ENCODE measurements around the gene RYR2.

The RYR2 gene

GRCh38 chr1:237732657-237733056, 690.7 kb downstream of the RYR2 start:
- no peak for DNase-seq (ENCODE audit: low read depth in 2 of 2)

DNA sequence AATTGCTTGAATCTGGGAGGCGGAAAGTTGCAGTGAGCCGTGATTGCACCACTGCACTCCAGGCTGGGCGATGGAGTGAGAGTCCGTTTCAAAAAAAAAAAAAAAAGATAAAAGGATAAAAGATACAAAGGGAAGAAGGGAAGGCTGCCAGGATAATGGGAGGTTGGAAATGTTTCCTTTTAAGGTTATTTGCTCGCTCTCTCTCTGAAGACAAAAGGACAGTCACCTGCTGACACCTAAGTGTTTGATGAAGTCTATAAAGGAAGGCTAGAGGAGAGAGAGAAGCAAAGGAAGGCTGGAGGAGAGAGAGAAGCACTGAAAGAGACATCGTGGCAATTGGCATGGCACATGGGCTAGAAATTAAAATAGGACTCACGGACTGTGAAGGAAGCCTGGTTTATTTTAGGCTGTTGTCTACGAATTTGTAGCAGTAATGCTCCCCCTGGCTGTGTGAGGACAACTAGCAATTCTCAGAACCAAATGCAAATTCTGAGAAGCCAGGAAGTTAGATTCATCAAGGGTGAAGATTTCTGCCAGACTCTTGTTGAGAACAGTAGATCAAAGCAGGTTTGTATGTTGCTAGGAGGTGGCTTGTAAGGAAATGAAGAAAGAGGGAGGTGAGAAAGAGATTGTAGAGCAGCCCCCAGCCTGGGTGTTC, 694.5 kb downstream of the RYR2 start:
- DNase-seq (ENCODE audit: low read depth in 2 of 2): no peak

DNA sequence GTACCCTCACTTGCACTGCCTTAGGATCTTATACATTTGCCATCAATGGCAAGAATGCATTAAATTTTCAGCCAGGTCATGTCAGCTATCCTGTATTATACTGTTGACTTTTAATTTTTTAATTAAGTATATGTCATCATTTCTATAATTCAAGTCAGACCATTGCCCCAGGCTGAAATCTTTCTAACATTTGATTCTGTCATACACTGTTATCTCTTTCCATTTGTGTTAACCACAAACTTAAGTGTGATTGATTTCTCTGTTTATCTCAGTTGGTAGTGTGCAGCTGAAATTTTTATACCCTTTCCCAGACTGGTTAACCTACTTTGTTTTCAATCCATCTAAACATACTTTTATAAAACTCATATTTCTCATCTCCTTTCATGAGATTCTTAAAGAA, 695.5 kb downstream of the RYR2 start:
- DNase-seq (ENCODE audit: low read depth in 2 of 2): no peak

DNA sequence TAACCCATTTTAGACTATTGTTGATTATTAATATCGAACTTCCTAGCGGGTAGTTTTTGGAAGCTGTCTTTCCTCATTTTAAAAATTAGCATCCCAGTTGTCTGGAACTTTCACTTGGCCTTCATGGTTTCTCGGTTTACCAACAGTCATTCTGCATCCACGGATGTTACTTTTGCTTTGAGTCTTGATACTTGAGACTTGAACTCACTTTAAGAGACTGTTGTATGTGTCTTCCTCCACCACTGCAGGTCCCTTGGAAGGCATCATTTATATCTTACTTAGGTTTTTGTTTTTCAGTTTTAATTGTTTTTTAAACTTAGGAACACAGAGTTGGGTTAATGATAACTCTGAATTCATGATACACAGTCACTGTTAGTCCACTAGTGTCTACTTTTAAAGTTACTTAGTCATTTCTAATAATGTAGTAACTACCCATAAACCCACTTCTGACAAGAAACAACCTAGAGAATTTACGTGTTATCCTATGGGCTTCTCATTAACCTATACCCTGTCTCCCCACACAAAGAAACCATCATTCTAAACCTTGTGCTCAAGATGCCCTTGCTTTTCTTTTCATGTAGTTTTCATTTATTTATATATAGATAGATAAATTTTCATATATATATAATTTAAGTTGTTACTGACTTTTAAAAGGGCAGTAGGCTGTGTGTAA, 696.1 kb downstream of the RYR2 start:
- DNase-seq (ENCODE audit: low read depth in 2 of 2): no peak

DNA sequence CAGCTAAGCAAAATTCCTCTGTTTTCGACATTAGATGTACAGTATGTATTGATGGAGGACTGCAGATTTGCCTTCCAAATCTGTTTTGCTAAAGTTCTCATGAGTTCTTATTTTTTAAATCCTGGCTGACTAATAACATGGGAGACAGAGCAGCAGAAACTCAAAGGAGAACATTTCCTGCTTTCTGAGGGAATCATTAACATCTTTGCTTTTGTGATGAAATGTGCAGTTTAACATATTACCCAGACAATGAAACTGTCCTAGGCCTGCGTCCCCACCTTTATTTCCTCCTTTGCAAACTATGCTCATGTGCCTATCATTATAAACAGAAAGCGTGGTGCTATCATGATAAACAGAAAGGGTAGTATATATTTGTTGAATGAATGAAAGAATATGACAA, 698.9 kb downstream of the RYR2 start:
- DNase-seq (ENCODE audit: low read depth in 2 of 2): no peak

GRCh38 chr1:237745545-237745944, 703.6 kb downstream of the RYR2 start:
- DNase-seq (ENCODE audit: low read depth in 2 of 2): no peak

GRCh38 chr1:237748171-237748960, 706.4 kb downstream of the RYR2 start:
- DNase-seq (ENCODE audit: low read depth in 2 of 2): no peak

DNA sequence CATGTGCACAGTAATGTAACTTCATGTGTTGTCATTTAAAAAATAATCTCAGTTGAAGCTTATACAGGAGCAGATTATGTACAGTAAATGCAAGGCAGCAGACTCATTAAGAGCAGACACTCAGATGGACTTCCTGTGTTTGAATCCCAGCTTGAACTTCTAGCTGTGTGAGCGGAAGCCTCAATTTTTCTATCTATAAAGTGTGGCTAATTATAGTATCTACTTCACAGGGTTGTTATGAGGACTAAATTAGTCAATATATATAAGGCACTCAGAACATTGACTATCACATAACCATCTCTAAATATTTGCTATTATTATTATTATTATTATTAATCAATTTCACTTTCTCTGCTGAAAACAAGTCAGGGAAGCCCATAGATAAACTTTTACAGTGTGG, 707.1 kb downstream of the RYR2 start:
- no peak for DNase-seq (ENCODE audit: low read depth in 2 of 2)

DNA sequence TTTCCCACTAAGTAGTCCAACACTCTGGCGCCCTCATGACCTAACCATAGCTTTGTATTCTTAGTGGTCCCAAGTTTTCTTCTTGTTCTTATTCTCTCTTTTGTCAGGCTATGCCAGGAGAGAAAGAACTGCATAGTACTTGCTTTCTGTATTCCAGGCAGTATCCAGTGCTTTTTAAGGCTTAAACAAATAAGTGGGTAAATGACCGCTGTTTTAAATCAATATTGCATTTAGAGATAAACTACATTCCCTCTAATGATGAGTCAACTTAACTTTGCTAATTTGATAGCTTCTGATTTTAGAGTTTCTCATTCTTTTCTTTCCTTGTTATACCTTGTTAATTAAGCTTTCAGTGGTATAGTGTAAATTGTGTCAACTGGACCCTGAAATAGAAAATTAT, 709.1 kb downstream of the RYR2 start:
- no peak for DNase-seq (ENCODE audit: low read depth in 2 of 2)

- no peak for DNase-seq (ENCODE audit: low read depth in 2 of 2)
Measured at GRCh38 chr1:237754627-237755026, 712.6 kb downstream of the RYR2 start.

- DNase-seq (ENCODE audit: low read depth in 2 of 2): no peak
Measured at GRCh38 chr1:237756304-237756967, 714.5 kb downstream of the RYR2 start.

- no peak for DNase-seq (ENCODE audit: low read depth in 2 of 2)
Measured at GRCh38 chr1:237759377-237759776, 717.4 kb downstream of the RYR2 start.

- DNase-seq (ENCODE audit: low read depth in 2 of 2): no peak
Measured at GRCh38 chr1:237760951-237761350, 719.0 kb downstream of the RYR2 start.

DNA sequence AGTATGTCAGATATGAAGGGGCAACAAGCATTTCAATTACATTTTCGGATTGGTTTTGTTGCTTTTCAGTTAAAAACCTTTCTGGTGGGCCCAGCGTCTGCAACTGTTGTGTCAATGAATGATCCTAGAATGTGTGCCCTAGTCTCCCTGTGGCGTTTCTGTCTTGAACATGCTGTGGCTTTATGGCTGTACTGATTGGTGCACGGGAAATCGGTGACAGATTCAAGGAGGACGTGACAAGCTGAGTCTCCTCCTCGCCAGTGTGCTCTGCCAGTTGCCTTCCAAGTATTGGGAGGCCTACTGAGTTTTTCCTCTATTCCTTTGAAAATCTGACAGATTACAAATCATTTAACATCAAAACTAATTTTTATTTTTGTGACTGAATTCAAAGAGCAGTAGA, 721.2 kb downstream of the RYR2 start:
- DNase-seq (ENCODE audit: low read depth in 2 of 2): no peak

DNA sequence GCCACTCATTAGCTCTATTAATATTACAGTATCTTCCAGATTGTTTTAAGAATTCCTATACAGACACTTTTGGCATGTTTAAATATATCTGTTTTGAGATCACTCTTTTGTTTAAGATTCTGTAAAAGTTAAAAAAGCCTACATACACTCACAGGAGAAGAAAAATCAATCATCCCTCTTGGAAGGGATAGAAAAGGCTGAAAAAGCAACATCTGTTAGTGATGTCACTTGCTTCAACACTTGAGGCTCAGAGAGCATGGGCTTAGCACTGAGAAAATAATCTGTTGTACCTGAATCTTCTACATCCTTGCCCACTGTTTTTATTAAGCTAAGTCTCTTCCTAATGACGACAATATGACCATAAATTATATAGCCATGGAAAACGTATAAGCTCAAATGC, 721.8 kb downstream of the RYR2 start:
- no peak for DNase-seq (ENCODE audit: low read depth in 2 of 2)

GRCh38 chr1:237769916-237770315, 727.9 kb downstream of the RYR2 start:
- no peak for DNase-seq (ENCODE audit: low read depth in 2 of 2)

DNA sequence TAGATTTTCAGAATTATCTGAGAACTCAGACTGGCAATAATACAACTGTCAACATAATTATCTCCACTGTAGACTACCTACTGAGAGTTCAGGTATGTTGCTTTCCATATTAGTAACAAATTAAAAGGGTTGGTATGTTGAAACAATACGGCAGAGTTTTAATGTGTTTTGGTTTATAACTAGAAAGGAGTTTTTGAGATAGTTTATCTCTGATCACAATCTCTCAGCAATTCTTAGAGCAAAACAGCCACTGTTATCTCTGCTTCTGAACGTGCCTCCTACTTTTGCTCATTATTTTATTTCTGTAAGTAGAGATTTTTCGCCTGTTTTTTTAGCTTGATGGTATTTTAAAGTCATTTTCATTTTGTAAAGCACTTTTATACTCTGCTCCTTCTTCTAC, 730.0 kb downstream of the RYR2 start:
- DNase-seq (ENCODE audit: low read depth in 2 of 2): no peak

DNA sequence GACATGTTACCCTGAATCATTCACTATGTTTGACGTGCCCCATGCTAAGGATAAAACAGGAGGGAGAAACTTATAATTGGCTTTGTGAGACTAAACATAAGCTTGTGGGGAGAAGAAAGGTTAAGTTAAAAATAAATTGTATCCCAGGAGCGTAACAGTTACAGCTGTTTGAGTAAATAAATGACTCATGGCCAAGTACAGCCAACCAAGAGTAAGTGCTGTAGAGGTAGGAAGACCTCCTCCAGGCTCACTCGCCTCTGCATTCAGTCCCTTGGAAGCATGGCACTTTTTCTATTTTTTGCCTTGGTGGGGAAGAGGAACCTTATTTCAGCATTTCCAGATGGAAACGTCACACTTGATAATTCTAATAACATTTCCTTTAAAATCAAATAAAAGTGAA, 732.3 kb downstream of the RYR2 start:
- DNase-seq (ENCODE audit: low read depth in 2 of 2): no peak

DNA sequence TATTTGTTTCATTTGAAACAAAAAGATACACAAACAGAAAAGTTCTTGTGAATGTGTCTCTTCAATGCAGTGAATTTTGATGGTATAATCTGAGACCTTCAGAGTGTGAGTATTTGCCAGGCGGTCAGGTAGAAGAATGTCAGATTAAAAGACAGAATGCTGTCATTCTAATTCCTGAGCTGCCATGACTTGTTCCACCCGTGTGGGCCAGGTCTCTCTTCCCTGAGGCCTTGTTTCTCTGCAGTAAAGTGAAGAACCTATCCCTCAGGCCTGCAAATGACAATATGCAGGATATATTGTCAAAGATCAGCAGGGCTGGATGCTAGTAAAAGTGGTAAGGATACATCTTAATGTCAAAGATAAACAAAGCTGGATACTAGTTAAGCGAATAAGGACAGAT, 737.4 kb downstream of the RYR2 start:
- DNase-seq (ENCODE audit: low read depth in 2 of 2): no peak

GRCh38 chr1:237786066-237786719, 744.2 kb downstream of the RYR2 start:
- DNase-seq (ENCODE audit: low read depth in 2 of 2): no peak

DNA sequence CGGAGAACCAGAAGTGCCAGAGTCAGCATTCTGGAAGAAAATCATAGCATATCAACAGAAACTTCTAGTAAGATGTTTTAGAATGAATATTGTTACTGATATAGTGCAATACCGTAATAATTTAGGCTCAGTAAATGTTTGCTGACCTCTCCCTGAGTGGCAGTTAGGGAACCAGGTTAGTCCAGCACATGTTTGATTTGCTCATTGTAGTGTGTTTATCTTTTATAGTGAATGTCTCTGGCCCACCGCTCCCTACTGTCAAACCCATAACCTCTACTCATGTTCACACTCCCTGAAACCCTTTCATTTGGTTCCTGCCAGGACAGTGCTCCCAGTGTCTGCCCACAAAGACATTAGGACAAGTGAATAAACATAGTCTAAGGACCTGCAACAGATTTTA, 746.1 kb downstream of the RYR2 start:
- DNase-seq (ENCODE audit: low read depth in 2 of 2): no peak

DNA sequence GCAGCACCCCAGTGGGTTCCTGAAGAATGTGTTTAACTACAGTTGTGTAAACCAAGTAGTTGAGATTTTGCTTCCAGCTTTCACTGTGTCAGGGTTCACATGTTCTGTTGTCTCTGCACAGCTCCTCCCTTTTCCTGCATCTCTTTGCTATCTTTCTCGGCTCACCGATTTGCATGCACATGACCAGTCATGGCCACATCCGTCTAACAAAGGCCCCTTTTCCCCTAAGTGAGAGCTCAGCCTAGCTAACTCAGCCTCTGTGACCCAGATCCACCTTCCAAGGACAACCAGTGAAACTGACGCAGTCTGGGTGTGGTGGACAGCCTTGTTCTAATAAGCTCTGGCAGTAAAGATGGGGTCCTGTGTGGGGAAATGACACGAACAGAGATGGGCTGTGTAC, 747.6 kb downstream of the RYR2 start:
- no peak for DNase-seq (ENCODE audit: low read depth in 2 of 2)

All from stimulated activated CD8-positive, alpha-beta memory T cell treated with anti-CD3 and anti-CD28 coated beads, Interleukin-7, amount 100 ng/mL, for 4 hours (primary cell).